A673 (cell line): Measurements from ENCODE around the gene MAN1C1.

Experiments used
- CTCF ChIP-seq: fragments of 300-800, 200-600 bp; sonication (generic); conservative IDR thresholded peaks from 2 replicates; pipeline ENCODE4 v1.5.1; 2017; ENCODE audit warnings: low read depth, mild to moderate bottlenecking, antibody characterized with exemption, low read length, moderate library complexity, mixed read lengths
- EZH2 ChIP-seq: fragments of 200-600 bp; sonication (generic); IDR thresholded peaks from 2 replicates; pipeline ENCODE4 v1.6.1; 2017; ENCODE audit warnings: borderline replicate concordance, low read depth, mild to moderate bottlenecking, mixed read lengths, antibody characterized with exemption, low read length; ENCODE audit not compliant: poor library complexity, severe bottlenecking

DNA sequence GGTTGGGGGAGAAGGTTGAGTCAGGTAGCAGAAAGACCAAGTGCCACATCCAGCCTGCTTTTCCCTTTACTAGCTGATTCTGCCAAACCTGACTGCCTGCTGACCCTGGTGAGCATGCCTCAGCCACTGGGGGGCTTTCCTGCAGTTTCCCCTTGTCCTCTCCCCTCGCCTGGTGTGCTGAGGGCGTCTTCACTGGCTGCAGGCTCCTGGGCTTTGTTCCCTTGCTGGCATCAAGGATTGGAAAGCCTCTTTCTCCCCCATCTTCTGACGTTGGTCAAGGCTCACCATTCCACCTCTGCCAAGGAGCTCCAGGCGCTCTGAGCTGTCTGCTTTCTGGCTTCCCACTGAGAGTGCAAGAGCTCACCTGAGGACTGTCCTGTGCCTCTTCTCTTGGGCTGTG is 28.4 kb downstream of the MAN1C1 start:
- no peak for TF ChIP-seq CTCF
- no peak for TF ChIP-seq EZH2
